NCI-H2196 (cell line): ENCODE results near the gene ATP2B1.

Experiments used
- DNase-seq: peaks from one replicate; lab custom pipeline; 2025; ENCODE audit not compliant: unreplicated experiment; lab: John Stamatoyannopoulos, UW

ATP2B1 gene

DNA sequence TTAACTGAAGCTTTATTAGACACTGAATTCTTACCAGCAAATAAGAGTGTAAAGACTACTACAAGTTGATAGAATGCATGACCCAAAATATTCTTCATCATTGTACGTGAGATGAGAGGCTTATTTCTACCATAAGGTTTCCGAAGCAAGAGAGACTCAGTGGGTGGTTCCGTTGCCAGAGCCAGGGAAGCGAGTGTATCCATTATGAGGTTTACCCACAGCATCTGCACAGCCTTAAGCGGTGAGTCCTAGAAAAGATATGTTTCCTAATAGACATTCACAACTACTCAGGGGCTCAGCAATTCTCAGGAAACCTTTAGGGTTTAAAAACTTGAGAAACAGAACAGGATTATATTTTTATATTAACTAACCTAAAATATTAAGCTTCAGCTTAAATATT, 105.0 kb downstream of the ATP2B1 start:
- DNase-seq, result no peak

DNA sequence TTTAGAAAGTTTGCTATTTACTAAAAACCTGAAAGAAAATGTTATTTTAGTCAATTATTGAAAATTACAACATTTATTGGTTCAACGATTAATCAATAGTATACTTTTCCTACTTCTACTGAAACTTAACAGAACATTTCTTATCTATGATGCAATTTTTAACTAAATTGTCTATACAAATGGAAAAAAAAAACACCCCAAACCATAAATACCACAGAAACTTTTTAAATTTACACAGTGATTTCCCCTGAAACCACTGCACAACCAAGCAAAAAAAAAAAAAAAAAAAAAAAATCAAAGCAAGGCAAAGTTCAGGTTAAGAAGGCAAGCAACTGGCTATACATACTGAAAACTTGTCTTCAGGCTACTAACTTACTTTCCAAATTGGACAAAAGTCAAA, 110.9 kb downstream of the ATP2B1 start:
- no peak for DNase-seq

DNA sequence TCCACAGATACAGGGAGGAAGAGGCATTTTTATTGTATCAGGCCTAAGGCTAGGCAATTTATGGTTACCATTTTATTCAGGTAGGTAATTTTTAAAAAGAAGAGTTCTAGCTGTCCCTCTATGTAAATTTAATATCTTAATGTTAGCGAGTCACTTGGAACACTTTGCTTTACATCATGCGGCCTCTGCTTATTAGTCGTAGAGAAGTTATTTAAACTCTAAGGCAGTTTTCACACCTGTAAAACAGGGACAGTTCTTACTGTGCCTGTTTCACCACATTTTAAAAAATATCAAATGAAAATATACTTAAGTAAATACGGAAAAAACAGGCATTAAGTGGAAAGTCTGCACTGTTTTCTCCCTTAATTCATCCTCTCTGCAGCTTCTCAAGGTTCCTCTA, 111.4 kb downstream of the ATP2B1 start:
- no peak for DNase-seq

DNA sequence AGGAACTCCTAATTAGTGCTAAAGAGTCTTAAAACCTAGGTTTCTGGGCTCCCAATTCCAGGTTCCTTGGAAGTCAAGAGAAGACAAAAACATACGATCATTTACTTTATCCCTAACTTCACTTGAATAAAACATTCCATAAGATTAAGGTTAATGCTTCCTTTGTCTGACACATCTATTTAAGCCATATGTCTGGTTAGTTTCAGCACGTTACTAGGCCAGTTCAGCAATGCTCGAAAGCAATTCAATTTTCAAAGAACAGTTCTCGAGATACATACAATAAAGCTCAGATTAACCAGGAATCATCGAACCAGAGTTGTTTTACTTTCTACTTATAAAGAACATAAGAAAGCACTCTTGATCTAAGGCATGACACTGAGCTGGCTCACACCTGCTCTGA, 114.8 kb downstream of the ATP2B1 start:
- no peak for DNase-seq

DNA sequence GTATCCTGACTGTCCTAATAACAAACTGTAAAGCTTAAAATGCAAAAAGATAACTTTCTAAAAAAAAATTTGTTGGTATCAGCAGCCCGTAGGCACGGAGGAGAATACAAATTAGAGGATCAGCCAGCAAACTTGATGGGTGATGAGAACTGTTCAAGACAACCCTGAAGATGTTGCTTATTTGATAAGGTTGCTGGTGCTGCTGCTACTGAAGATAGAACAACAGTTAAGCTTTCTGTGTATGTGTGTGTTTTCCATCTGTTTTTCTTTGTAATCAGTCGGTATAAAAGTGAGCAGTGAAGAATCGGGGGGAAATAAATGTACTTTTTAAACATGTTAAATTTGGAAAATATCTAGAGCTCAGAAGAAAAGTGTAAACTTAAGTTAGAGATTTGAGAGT, 115.4 kb downstream of the ATP2B1 start:
- no peak for DNase-seq

DNA sequence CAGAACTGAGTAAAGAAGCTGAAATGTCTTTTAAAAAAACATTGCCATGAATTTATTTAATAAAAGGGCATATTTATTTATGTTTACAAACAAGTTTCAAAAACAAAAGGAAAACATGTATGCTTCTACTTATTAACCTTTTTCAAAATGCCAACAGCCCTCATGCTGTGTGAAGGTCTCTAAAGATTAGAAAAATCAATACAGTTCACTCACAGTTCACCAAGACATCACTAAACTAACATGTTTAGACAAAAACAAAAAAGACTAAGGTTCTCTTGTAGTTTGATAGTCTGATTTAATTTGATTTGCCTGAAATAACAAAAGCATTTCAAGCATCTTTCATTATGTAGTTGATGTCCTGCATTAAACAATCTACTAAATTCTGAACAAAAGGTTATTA, 118.9 kb downstream of the ATP2B1 start:
- no peak for DNase-seq

DNA sequence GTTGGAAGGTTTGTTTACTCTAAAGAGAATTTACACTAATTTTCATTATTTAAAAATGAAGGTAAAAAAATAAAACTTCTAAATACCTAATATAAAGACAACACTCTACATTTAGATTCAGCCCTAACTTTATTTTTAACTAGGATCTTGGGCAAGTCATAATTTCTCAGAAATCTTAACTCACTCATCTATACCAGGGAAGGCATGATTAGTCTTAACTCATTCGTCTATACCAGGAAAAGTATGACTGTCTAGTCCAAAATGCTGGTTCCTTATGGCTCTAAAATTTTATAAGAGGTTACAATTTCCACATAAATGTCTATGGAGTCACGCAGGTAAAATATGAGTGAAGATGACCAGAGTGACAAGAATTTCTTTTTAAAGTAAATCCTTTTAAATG, 130.1 kb downstream of the ATP2B1 start:
- DNase-seq, result no peak

DNA sequence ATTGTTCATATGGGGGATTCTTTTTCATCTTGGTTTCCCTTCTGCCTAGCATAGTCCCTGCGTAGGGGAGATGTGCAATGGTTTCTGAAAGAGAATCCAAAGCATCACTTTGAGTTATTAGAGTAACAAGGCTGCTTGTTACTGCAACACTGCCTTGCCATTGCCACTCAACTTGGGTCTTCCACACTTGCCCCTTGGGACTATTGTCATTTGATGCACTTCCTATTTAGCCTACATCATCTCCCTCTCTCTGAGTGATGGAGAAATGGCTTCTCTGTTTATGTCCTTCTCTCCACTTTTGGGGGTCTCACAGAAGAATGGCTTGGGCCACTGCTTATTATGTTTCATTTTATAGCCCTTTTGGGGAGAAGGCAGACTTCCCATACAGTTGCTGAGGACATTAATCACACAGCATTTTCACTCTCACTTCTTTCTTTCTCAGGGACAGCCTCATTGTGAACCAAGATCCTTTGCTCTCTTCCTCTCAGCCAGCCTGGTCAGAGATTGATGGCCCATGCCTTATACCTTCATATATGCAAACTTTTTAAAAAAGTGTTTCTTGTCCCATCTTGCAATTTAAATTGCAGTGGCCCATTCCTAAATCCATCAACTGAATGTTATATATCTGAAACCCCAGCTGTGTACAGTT, 131.9 kb downstream of the ATP2B1 start:
- no peak for DNase-seq

DNA sequence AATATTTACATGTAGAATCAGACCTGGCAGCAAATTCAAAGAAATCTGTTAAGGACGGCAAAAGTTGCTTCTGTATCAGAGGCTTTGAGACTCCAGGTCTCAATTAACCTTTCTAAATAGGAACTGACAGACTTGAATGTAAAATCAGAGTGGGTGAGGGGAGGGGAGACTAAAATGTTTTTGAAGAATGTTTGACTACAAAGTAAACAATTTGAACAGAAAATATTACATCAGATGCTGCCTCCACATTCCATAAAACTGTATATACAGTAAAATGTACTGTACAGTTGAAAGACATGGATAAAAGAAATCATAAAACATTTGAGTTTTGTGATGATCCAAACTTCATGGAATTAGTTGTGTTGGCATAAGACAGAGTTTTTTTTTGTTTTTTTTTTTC, 133.3 kb downstream of the ATP2B1 start:
- DNase-seq, result no peak

DNA sequence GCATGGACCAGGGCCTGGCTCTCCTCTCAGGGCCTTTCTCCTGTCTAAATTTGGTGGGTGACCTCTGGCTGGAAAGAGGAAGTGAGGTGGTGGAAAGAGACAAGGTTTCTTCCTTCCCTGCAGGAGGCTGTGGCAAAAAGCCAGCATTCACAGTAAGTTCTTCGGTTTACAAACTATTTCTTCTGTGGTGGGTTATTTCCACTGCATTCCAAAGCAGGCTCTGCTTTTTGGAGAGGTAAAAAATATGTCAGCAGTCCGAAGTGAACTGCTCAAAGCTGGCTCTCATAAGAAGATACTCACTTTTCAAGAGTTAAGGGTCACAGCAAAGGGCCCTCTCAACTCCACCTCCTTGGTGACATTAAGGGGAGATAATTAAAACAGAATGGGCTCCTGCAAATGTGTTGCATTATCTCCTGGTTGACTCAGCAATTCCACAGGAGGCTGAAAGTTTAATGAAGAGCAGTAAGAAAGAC, 133.9 kb downstream of the ATP2B1 start:
- DNase-seq, result no peak

DNA sequence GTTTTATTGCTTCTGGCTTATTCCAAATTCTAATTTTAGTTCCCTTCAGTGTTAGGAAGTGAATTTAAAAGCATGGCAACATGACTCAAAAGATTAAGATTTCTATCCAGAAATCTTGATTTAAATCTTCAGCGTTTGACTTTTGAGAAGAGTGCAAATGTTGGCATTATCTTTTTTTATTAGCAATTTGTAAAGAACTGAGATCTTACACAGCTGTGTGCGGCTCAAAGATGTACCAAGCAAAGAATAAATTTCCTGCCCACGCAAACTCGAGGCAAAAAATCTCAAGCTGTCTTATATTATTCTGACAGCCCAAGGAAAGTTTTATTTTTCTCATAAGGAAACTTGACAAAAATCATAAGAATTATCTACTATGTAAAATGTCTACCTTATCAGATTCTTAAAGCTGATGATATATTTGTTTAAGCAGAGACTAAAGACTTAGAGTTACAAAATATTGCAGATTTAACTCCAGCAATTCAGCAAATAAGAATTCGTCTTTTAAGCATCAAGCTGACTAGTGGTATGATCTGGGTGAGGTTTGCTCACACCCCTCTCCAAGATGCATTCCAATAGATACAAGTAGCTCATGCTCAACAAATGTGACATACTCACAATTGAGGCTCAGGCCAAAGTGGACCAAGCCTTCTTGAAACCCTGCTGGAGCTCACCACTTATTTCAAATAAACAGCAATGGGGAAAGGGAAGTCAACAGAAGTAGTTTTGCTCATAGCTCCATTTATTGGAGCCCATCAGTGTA, 135.4 kb downstream of the ATP2B1 start:
- DNase-seq, result no peak

DNA sequence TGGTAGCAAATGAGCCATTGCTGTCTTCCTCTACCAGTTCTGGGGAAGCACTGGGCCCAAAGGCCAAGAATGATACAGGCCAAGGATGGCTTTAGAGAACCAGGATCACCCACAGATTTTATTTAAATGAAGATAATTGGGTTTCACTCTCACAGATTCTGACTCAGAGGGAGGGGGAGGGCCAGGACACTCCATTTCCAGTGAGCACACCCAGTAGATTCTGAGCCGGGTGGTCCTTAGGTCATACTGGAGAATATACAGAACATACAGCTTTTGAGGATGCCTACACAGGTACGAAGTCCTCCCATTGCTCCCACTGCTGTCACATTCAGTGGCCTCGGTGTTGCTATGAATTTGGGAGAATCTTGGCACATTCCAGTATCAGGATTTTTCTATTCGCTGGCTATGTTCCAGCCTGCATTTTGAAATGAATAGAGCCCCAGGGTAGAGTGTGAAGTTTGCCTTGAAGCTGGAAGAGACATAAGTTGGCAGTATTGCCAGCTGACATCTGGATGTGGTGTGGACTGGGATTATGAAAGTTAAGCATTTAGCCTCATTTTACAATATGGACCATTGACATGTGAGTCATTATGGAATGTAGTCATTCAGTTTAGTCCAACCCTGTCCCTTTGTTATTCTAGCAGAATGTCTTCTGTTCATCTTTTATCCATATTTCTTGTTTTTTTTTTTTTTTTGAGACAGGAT, 137.0 kb downstream of the ATP2B1 start:
- no peak for DNase-seq

DNA sequence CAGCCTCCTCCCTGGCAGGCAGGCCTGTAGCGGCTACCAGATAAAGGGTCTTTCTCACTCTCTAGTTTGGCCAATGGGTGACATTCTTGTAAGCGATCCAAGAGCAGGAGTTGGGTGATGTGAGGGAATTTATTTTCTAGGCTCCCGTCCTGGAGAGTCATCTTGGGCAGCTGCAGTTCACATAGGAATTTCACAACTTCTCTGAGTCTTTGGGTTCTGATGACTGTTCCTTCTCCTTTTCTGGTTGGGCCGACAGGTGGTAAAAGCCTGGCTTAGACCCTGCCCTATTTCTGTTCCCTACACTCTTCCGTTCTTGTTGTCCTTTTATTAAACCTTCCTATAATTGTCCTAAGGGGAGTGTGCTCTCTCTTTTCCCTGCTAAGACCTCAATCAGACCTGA, 140.2 kb downstream of the ATP2B1 start:
- DNase-seq, result no peak

DNA sequence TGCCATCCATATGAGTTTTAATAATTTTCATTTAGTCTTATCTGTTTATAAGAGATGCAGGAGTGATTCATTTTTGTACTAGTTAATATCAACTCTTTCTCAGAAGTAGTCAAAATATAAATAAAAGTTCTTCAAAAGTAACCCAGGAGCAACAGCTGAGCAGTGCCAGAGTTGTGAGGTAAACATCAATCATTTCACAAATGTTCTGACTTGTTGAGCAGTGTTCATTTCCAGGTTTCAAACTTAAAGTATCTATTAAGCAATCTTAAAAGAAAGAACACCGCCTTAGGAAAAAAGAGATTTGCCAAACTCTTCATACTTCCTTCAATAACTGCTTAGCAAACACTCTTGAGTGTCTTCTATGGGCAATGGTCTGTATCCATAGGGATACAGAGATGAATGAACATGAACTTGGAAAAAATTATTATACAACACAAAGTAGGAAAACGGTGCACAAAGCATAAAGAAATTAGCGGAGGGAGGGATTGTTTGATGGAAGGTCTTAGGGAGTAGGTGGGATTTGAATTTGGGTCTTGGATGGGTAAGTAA, 140.9 kb downstream of the ATP2B1 start:
- no peak for DNase-seq

DNA sequence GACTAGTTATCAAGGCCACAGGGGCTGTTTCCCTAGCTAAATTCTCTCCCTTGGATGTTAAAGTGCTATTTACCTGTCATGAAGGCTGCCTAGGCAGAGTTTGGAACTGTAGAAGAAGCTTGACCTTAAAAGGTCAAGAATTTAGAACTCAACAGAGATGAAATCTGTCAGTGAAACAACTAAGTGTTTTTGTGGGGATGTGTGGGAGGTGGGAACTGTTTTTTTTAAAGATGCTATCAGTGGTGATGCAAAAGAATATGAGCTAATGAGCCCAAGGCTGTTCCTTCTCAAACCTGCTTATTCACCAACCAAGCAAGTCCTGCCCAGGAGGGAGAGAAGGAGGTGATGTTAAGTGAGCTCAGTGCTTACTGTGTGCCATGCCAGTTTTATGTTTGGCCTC, 142.0 kb downstream of the ATP2B1 start:
- no peak for DNase-seq

DNA sequence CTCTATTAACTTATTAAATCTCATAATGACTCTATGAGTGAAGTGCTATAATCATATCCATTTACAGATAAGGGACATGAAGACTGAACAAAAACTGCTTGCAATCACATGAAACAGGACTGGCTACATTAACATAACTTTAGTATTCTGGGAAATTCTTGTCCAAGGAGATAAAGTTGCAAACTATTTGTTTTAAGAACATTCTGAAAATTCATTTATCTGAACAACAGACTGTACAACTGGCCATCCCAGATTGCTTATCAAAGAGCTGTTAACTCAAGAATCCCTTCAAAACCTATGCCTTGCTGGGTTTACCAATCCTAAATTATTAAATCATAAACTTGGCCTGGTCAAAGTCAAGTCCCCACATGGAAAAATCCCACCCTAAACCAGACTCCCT, 143.6 kb downstream of the ATP2B1 start:
- no peak for DNase-seq

DNA sequence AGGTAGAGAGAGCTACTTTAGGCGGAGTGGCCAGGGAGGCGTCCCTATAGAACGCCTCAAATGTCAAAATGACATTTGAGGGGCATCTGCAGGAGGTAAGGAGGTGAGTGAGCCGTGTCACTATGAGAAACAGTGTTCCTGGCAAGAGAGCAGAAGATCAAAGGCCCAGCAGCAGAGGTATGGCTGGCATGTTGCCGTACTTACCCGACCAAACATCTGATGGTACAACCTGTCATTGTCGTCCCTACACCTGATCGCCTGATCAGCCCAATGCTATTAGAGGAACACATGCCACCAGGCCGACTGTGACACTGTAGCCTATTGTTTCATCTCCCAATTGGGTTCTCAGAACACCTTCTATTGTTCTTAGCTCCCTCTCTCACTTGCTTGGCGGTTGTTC, 148.9 kb downstream of the ATP2B1 start:
- DNase-seq, result no peak

DNA sequence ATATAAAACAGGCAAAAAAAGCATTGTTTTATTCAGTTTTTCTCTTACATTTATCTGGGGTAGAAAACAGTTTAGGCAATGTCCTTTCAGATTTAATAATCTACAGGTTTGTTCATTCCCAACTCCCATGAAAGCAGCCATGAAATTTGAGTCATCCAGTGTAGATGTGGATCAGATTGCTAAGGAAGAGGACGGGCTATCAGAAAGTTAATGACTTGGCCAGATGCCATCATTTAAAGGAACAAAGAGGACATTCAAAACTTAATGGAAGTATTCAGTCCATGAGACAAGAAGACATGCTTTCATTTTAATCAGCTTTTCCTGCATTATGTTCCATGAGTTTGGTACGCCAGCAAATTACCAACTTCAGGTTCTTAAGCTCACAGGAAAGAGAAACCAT, 151.7 kb downstream of the ATP2B1 start:
- no peak for DNase-seq

DNA sequence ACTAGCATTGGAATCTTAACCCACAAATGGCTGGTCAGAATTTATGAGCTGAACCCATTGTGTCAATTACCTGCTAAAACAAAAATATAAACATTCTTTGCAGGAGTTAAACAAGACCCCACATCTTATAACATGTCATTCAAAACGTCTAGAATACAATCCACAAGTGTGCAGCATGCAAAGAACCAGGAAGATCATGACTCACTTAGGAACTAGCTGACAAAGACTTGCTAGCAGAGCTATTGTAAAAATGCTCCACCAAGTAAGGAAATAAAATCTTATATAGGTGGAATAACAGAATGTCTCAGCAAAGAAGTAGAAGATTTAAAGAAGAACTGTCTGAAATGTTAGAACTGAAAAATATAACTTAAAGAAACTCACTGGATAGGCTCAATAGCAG, 156.3 kb downstream of the ATP2B1 start:
- no peak for DNase-seq

DNA sequence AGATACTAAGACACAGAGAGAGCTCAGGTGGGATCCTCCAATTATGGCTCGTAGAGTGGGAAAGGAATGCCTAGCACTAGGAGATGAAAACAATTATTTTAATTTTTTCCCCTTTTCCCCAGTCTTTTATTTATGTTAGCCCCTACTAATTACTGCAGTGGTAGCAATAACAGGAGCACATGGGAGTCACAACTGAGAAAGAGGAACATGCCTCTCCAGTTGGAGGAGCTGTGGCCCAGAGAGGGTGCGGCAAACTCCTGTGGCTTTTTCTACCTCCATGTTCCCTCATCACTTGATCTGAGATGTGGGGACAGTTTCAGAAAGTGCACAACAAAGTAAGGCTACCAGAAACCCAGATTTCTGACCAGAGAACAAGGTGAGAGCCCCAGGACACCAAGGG, 156.9 kb downstream of the ATP2B1 start:
- DNase-seq, result no peak

DNA sequence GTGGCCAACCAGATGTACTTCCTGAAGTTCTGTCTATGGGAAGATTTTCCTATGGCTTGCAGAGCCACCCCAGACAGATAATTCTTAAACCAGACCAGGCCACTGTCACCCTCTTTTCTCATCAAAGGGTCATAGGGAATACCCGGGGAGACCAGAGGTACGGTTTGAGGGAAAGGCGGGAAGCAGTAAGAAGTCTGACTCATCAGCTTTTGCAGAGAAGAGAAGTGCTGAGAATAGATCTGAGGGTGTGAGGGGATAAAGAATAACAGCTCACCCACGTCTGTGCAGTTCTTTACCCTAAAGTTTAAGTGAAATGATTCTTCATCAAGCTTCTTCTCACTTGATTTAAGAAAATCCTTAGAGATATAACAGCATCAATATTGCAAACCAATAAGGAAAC, 161.5 kb downstream of the ATP2B1 start:
- DNase-seq, result no peak

DNA sequence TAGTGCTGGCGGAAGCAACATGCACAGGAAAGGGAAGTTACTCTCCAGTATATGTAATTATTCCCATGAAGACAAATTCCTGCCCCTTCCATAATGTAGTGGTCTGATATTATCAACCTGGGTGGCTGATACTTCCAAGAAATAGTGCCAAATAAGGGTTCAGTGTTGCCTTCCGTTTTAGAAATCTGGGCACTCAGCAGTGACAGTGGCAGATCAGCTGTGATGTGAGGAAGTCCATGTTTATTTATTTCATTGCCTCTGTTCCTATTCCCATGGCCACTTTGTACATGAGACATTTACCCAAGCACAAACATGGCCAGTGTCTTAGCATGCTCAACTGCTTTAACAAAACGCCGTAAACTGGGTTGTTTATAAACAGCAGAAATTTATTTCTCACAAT, 162.5 kb downstream of the ATP2B1 start:
- DNase-seq, result no peak
